Psoas muscle (tissue), 8 donors: ENCODE data around the gene MTOR. TPM values are rescaled to one million over a fixed set of nuclear protein-coding genes. Genes with fewer than 3 reads are reported as not detected.

Experiments used
- ATAC-seq, 4 donors: fragments of 200-7000 bp; cut with Tn5 transposase; one replicate each; pipeline ENCODE4 v1.9.1; 2020; ENCODE audit warnings: moderate library complexity in 3 of 4, mild to moderate bottlenecking in 2 of 4
- DNase-seq, 2 donors: peaks; one replicate each; pipeline ENCODE4 v3.0.0-alpha.2; 2020
- H3K27ac ChIP-seq: fragments of 200-600 bp; one replicate; pipeline ENCODE4 v1.8.0; 2022
- H3K27me3 ChIP-seq, 3 donors: fragments of 200-600 bp in 1 of 3; one replicate each; pipeline versions ENCODE4 v1.6.1 to v1.8.0; 2013 to 2022; ENCODE audit warnings: low read length in 2 of 3, mild to moderate bottlenecking in 2 of 3, moderate library complexity in 1 of 3; ENCODE audit not compliant: insufficient read depth in 3 of 3
- H3K36me3 ChIP-seq, 2 donors: fragments of 200-600 bp in 1 of 2; one replicate each; pipeline versions ENCODE4 v1.6.1 to v1.8.0; 2013 to 2022; ENCODE audit warnings: low read depth in 1 of 2, mild to moderate bottlenecking in 1 of 2, moderate library complexity in 1 of 2; ENCODE audit not compliant: insufficient read depth in 1 of 2
- H3K4me1 ChIP-seq: fragments of 200-600 bp; one replicate; pipeline ENCODE4 v1.8.0; 2022
- H3K4me3 ChIP-seq: fragments of 200-600 bp; one replicate; pipeline ENCODE4 v1.8.0; 2022; ENCODE audit warnings: mild to moderate bottlenecking
- H3K9me3 ChIP-seq: fragments of 200-600 bp; one replicate; pipeline ENCODE4 v1.8.0; 2022
- WGBS, 3 donors: extraction: QIAGEN DNeasy Blood & Tissue Kit; methylation state at CpG; one replicate each; pipeline versions ENCODE4 v1.1.6 to v1.1.7; 2013; 5-methylcytosine and 5-hydroxymethylcytosine counted together
- intact Hi-C, 2 donors: fragments of 100-400 bp; cut with DNase I; formaldehyde crosslinking; loops; one replicate each; pipeline versions ENCODE4 v1.11.0 to v1.14.2; 2022
- polyA plus RNA-seq, 3 donors: library from polyadenylated mRNA; stranded (reverse); fragments of 200-250 nt; gene quantifications; one replicate each; pipeline ENCODE4 v1.2.3, GENCODE V29; 2013
- total RNA-seq, 4 donors: library from RNA; stranded (reverse); fragmentation: NEBNext Ultra II Directional in 2 of 4; extraction: Animal tissue kit (Norgen Biotek cat#: 25700) in 2 of 4; gene quantifications; one replicate each; pipeline versions ENCODE4 v1.2.1 to v1.2.4, GENCODE V29; 2021 to 2023
- TF ChIP-seq, protein P1 (sequence below): fragments of 200-600 bp; IDR thresholded peaks from one replicate; pipeline ENCODE4 v1.8.0; 2022; ENCODE audit warnings: antibody characterized with exemption
- donor health status: healthy with polysubstance abuse.
- donor health status: DM: no; HTN: no; CAD: no; lungs with moderate emphysema.
- donor health status: Bipolar disorder and iron deficiency.
- donor health status: healthy.
- donor health status: DM: yes; HTN: yes; CAD: no.
- donor health status: DM: no; HTN: no; CAD: no.
- donor health status: DM: no; HTN: no; CAD: no.
- donor health status: DM: yes; HTN: yes; CAD: no.

Gene MTOR
- total and polyA plus RNA-seq, 7 donors, result 24.0 to 50.8 (median 44.0) TPM

DNA sequence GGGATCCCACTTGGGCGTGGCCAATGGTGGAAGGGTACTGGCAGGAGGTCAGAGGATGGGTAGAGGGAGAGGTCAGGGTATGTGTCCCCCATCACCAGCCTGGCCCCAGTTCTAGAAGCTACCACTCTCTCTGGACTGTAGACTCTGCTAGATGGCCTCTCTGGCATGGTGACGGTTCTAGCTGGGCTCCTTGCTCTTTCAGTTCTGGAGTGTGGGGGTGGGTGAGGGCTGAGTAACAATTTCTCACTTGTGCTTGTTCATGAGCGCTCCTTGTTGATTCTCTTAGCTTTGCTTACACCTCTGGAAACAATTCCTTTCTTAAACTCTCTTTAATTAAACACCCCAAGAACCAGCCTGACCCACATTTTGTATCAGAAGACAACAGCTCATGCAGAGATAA lies 137.4 kb downstream of the MTOR start:
- Histone ChIP-seq H3K27me3 (no peaks in the 10 kb centered on the region), H3K36me3 (peaks cover 9 to 100% of the 10 kb centered on the region in 2 donors), H3K4me1 (no peaks in the 10 kb centered on the region), H3K4me3 (no peak overlapping the region), H3K9me3 (no peaks in the 10 kb centered on the region), H3K27ac (no peak overlapping the region)
- intact Hi-C loops, result loop anchor here in 1 of 2 donors (10.0 kb wide), 1 partner anchor 100 kb away; no protein-coding TSS in a partner anchor
- WGBS, 3 donors, result 96 to 97% (median 96%) methylated on average over 3 of the region's 3 CpGs
- ATAC-seq, result no peak
- TF ChIP-seq, protein P1, sequence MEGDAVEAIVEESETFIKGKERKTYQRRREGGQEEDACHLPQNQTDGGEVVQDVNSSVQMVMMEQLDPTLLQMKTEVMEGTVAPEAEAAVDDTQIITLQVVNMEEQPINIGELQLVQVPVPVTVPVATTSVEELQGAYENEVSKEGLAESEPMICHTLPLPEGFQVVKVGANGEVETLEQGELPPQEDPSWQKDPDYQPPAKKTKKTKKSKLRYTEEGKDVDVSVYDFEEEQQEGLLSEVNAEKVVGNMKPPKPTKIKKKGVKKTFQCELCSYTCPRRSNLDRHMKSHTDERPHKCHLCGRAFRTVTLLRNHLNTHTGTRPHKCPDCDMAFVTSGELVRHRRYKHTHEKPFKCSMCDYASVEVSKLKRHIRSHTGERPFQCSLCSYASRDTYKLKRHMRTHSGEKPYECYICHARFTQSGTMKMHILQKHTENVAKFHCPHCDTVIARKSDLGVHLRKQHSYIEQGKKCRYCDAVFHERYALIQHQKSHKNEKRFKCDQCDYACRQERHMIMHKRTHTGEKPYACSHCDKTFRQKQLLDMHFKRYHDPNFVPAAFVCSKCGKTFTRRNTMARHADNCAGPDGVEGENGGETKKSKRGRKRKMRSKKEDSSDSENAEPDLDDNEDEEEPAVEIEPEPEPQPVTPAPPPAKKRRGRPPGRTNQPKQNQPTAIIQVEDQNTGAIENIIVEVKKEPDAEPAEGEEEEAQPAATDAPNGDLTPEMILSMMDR, result no peak
- no peak for DNase-seq

DNA sequence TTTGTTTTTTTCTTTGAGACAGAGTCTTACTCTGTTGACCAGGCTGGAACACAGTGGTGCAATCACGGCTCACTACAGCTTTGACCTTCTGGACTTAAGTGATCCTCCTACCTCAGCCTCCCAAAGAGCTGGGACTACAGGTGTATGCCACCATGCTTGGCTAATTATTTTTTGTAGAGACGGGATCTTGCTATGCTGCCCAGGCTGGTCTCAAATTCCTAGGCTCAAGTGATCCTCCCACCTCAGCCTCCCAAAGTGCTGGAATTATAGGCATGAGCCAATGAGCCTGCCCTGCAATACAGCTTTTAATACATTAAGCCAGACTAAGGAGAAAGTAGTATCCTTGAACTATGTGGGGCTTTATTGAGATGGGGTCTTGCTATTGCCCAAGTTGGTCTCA lies 146.0 kb downstream of the MTOR start:
- TF ChIP-seq, protein P1, result no peak
- Histone ChIP-seq H3K4me3 (no peak overlapping the region), H3K4me1 (no peaks in the 10 kb centered on the region), H3K27me3 (no peaks in the 10 kb centered on the region), H3K36me3 (peaks cover 12 to 98% of the 10 kb centered on the region in 2 donors), H3K27ac (no peak overlapping the region), H3K9me3 (no peaks in the 10 kb centered on the region)
- 94 to 95% (median 95%) methylated on average over 2 of the region's 2 CpGs for WGBS, 3 donors
- ATAC-seq (no peak), DNase-seq (no peak)
- intact Hi-C loops, result no loop called here

DNA sequence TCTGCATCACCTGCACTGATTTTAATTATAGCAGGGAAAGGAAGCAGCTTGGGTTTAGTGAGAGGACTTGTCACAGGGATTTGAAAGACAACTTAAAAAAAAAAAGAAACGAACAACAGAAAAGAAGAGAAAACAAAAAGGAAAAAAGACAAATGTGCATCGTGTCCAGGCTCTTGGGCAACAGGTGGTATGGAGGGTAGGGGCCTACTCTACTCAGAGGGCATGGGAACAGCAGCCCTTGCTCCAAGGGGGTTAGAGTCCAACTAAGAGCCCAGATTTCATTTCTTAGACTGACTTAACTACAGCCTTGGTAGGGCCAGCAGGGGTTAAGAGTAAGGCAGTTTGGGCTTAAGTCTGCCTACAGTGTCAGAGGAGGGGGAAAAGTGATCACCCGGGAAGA lies 147.4 kb downstream of the MTOR start:
- no peak overlapping the region for H3K4me3 ChIP-seq
- WGBS, 3 donors, result 79 to 89% (median 86%) methylated on average over 3 of the region's 3 CpGs
- H3K27ac ChIP-seq, result no peak overlapping the region
- peaks cover 9 to 98% of the 10 kb centered on the region in 2 donors for H3K36me3 ChIP-seq
- DNase-seq (no peak), ATAC-seq (no peak)
- H3K4me1 ChIP-seq, result no peaks in the 10 kb centered on the region
- TF ChIP-seq, protein P1, result no peak
- H3K27me3 ChIP-seq, result no peaks in the 10 kb centered on the region
- no peaks in the 10 kb centered on the region for H3K9me3 ChIP-seq
- intact Hi-C loops, result loop anchor here in 1 of 2 donors (2.0 kb wide), 1 partner anchor 88 kb away; no protein-coding TSS in a partner anchor

DNA sequence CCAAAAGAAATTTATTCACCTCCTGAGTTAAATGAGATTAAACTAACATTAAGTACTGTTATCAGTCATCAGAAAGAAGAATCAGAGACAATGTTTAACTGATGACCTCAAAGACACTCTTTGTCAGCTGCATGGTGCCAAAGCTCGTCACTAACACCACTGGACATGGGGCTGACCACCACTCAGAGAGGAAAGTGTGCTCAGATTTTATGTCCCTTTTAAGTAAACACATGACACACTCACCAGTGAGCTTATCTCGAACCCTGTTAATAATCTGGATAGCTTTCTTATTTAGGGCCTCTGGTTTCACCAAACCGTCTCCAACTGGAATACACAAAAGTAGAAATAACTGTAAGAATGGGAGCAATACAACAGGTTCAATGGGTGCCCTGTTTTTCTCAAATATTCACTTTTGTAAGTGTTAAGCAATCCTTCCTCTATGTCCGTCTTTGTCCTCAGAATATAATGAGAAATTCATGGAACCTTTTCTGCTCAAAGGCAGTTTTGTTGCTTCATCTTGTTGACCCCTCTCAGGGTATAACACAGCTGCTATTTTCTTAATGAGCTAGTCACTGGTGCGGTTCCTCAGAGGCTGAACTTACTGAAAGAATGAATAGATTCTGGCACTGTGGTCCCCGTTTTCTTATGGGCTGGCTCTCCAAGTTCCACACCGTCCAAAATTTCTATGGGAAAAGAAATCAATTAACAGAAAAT lies 153.1 kb downstream of the MTOR start:
- DNase-seq (no peak), ATAC-seq (no peak)
- H3K4me3 ChIP-seq, result no peak overlapping the region
- no peak overlapping the region for H3K27ac ChIP-seq
- no peaks in the 10 kb centered on the region for H3K9me3 ChIP-seq
- H3K4me1 ChIP-seq, result no peaks in the 10 kb centered on the region
- WGBS, 3 donors, result 82 to 89% (median 89%) methylated on average over 7 of the region's 7 CpGs
- no peaks in the 10 kb centered on the region for H3K27me3 ChIP-seq
- TF ChIP-seq, protein P1, result no peak
- intact Hi-C loops, result loop anchor here in 1 of 2 donors (5.0 kb wide), 1 partner anchor 37 kb away; no protein-coding TSS in a partner anchor
- H3K36me3 ChIP-seq, result peaks cover 12 to 92% of the 10 kb centered on the region in 2 donors
